Measurements from ENCODE around the gene RPAP3. TPM values are rescaled to one million over a fixed set of nuclear protein-coding genes. Genes with fewer than 3 reads are reported as not detected.

Gene RPAP3, protein sequence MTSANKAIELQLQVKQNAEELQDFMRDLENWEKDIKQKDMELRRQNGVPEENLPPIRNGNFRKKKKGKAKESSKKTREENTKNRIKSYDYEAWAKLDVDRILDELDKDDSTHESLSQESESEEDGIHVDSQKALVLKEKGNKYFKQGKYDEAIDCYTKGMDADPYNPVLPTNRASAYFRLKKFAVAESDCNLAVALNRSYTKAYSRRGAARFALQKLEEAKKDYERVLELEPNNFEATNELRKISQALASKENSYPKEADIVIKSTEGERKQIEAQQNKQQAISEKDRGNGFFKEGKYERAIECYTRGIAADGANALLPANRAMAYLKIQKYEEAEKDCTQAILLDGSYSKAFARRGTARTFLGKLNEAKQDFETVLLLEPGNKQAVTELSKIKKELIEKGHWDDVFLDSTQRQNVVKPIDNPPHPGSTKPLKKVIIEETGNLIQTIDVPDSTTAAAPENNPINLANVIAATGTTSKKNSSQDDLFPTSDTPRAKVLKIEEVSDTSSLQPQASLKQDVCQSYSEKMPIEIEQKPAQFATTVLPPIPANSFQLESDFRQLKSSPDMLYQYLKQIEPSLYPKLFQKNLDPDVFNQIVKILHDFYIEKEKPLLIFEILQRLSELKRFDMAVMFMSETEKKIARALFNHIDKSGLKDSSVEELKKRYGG
- total RNA-seq (2014; rRNA removed; shearing (Covaris generic); ENCODE audit: low replicate concordance), result 38.2 and 47.2 TPM in 2 replicates

DNA sequence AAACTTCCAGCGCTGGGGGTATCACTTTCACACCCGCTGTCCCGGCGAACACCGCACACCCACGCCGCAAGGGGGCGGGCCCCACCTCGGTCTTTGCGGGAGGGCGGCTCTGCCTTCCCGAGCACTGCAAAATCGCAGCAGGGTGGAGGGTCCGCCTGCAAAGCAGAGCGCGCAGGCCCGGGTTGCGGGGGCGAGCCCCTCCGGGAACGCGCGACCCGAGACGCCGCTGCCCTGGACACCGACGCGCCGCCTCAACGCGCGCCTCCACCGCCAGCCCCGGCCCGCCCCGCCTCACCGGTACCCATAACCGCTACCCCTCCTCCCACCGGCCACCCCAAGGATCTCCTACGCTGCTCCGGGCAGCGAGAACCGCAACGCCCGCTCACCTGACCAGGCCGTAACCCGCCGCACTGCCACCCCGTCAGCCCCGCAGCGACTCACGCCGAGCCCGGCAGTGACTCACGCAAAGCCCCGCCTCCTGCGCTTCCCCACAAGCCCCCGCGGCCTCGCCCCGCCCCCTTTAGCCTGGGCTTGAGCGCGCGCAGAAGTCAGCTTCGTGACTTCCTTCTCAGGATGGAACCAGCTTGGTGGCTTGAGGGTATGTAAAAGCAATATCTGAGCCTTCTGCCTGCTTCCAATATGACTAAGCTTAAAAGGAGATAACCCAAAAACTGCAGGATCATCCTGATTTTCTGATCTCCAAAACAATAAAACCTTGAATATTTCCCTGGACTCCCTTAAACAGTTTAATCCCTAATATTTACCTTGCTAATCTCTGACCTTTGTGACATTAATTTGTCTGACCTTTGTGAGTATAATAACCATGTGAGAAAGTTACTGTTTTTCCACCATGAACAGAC, at the start of gene RPAP3:
RPAP3 (minus strand) TSS at position 465 of the 860 bp plus-strand sequence. CDS start 3,190 bp downstream, outside the sequence.
- Histone ChIP-seq H3K36me3 (ENCODE audit: insufficient read depth, low read length) (peaks cover 21% of the 10 kb centered on the region; the same call in 1 of the 2 replicates), H4K20me1 (ENCODE audit: insufficient read depth, low read depth, low read length) (peaks cover 7% of the 10 kb centered on the region; the same call in 1 of the 2 replicates), H3K9me3 (ENCODE audit: low read length) (no peaks in the 10 kb centered on the region), H3K27me3 (ENCODE audit: low read length) (no peaks in the 10 kb centered on the region), H3K4me3 (ENCODE audit: low read length) (peak within 1 kb of the TSS; percentile 72), H2AFZ (ENCODE audit: low read length) (no peak within 1 kb of the TSS), H3K79me2 (ENCODE audit: low read length) (peaks cover 82% of the 10 kb centered on the region), H3K4me1 (ENCODE audit: low read length) (peaks cover 70% of the 10 kb centered on the region), H3K27ac (ENCODE audit: low read length) (peak within 1 kb of the TSS; percentile 90), H3K9me2 (replicated peaks; ENCODE audit: insufficient read depth, low read length) (no peaks in the 10 kb centered on the region), H3K4me2 (ENCODE audit: low read depth, low read length, poor library complexity, severe bottlenecking) (peak within 1 kb of the TSS; percentile 91), H3K9ac (ENCODE audit: low read length) (peak within 1 kb of the TSS; percentile 80)
- DNase-seq, result peak; percentile 99

DNA sequence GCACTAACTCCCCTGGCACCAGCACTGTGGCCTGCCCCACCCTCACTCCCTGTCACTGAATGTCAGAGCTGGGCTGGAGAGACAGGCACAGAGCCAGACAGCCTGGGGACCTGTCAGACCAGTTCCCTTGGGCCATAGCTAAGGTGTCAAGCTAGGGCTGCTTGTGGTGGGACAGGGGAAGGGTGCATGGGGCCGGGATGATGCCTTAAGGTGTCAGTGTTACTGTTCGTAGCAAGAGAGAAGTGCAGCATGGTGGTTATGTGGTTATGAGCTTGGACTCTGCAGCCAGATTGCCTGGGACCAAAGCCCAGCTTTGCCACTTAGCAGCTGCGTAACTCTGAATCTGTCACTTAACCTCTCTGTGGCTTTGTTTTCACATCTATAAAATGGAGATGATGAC, 49.1 kb upstream of the RPAP3 start:
- H3K36me3 ChIP-seq (ENCODE audit: insufficient read depth, low read length), result no peaks in the 10 kb centered on the region
- no peak overlapping the region for H3K27ac ChIP-seq (ENCODE audit: low read length)
- no peaks in the 10 kb centered on the region for H3K9me2 ChIP-seq (replicated peaks; ENCODE audit: insufficient read depth, low read length)
- H4K20me1 ChIP-seq (ENCODE audit: insufficient read depth, low read depth, low read length), result no peaks in the 10 kb centered on the region
- H3K9ac ChIP-seq (ENCODE audit: low read length), result no peak overlapping the region
- H3K4me3 ChIP-seq (ENCODE audit: low read length), result no peak overlapping the region
- H2AFZ ChIP-seq (ENCODE audit: low read length), result no peak overlapping the region
- no peaks in the 10 kb centered on the region for H3K9me3 ChIP-seq (ENCODE audit: low read length)
- H3K4me1 ChIP-seq (ENCODE audit: low read length), result peaks cover 45% of the 10 kb centered on the region
- H3K27me3 ChIP-seq (ENCODE audit: low read length), result no peaks in the 10 kb centered on the region
- no peaks in the 10 kb centered on the region for H3K79me2 ChIP-seq (ENCODE audit: low read length)
- H3K4me2 ChIP-seq (ENCODE audit: low read depth, low read length, poor library complexity, severe bottlenecking), result no peak overlapping the region
- no peak for DNase-seq

DNA sequence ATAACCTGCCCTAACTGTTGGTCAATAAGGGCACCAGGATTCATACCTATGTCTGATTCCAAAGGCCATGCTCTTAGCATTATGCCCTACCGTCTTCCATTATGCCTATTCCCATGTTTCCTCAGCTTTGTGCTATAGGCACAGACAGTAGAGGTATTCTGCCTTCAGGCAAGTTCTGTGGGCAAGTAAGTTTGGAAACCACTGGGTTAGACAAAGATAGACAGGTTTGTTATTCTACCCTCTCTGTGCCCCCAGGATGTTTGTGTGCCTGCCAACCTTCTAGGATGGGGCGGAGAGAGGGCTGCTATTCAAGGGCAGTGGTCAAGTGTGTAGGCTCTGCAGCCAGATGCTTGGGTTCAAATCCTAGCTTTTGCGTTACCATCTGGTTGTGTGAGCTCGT, 48.3 kb upstream of the RPAP3 start:
- no peak overlapping the region for H3K27ac ChIP-seq (ENCODE audit: low read length)
- H3K9me2 ChIP-seq (replicated peaks; ENCODE audit: insufficient read depth, low read length), result no peaks in the 10 kb centered on the region
- no peak for DNase-seq
- H3K36me3 ChIP-seq (ENCODE audit: insufficient read depth, low read length), result no peaks in the 10 kb centered on the region
- H3K27me3 ChIP-seq (ENCODE audit: low read length), result no peaks in the 10 kb centered on the region
- peak overlapping the region; percentile 30; the same call in 1 of the 2 replicates for H3K9ac ChIP-seq (ENCODE audit: low read length)
- H3K4me2 ChIP-seq (ENCODE audit: low read depth, low read length, poor library complexity, severe bottlenecking), result peak overlapping the region; percentile 53
- peak overlapping the region; percentile 2; the same call in 1 of the 2 replicates for H3K4me3 ChIP-seq (ENCODE audit: low read length)
- H2AFZ ChIP-seq (ENCODE audit: low read length), result no peak overlapping the region
- peaks cover 38% of the 10 kb centered on the region for H3K4me1 ChIP-seq (ENCODE audit: low read length)
- H3K9me3 ChIP-seq (ENCODE audit: low read length), result no peaks in the 10 kb centered on the region
- no peaks in the 10 kb centered on the region for H3K79me2 ChIP-seq (ENCODE audit: low read length)
- no peaks in the 10 kb centered on the region for H4K20me1 ChIP-seq (ENCODE audit: insufficient read depth, low read depth, low read length)

DNA sequence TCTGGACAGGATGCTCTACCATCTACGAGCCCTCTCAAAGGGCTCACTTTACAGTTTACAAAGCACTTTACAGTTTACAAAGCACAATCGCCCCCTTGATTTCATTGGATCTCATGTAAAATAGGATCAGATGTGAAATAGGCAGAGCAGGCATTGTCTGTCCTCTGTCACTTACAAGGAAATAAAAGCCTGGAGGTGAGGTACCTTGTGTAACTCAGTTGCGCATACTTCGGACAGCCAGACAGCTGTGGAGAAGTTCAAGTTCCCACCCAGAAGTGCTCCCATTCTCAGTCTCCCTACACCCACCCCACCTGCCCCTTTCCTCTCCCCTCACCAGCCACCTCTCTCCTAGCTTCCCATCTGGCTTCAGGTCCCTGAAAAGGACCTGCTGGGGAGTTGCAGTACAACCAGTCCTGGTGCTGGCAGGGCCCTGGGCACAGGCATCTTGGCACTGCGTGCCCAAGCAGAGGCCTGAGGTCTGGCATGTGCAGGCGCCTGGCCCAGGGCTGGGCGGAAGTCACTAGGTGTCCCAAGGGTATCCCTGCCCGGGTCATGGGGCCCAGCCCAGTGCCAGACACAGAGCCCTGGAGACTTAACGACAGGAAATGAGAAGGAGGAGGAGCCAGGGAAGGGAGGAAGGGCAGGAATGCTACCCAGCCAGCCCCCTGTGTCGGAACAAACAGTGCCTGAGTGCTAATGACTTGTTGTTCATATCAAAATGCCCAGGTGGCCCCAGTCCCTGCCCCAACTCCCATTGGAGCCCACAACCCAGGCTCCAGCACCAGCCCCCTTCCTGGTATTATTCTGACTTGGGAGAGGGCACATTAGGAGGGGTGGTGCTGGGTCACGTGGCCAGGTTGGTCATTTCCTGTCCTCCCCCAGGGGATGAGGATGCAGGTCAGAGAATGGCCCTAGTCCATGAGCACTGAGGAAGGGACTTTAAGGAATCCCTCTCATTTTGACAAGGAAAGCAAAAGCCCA, 47.5 kb upstream of the RPAP3 start:
- H2AFZ ChIP-seq (ENCODE audit: low read length), result peak overlapping the region; percentile 29; the same call in 1 of the 2 replicates
- no peak overlapping the region for H3K27ac ChIP-seq (ENCODE audit: low read length)
- H3K9me2 ChIP-seq (replicated peaks; ENCODE audit: insufficient read depth, low read length), result no peaks in the 10 kb centered on the region
- H3K4me2 ChIP-seq (ENCODE audit: low read depth, low read length, poor library complexity, severe bottlenecking), result peak overlapping the region; percentile 53
- H3K36me3 ChIP-seq (ENCODE audit: insufficient read depth, low read length), result no peaks in the 10 kb centered on the region
- peak; percentile 87 for DNase-seq
- no peaks in the 10 kb centered on the region for H3K79me2 ChIP-seq (ENCODE audit: low read length)
- H3K27me3 ChIP-seq (ENCODE audit: low read length), result no peaks in the 10 kb centered on the region
- H3K9ac ChIP-seq (ENCODE audit: low read length), result peak overlapping the region; percentile 30
- H3K4me3 ChIP-seq (ENCODE audit: low read length), result peak overlapping the region; percentile 2; the same call in 1 of the 2 replicates
- peaks cover 30% of the 10 kb centered on the region for H3K4me1 ChIP-seq (ENCODE audit: low read length)
- H4K20me1 ChIP-seq (ENCODE audit: insufficient read depth, low read depth, low read length), result no peaks in the 10 kb centered on the region
- no peaks in the 10 kb centered on the region for H3K9me3 ChIP-seq (ENCODE audit: low read length)

DNA sequence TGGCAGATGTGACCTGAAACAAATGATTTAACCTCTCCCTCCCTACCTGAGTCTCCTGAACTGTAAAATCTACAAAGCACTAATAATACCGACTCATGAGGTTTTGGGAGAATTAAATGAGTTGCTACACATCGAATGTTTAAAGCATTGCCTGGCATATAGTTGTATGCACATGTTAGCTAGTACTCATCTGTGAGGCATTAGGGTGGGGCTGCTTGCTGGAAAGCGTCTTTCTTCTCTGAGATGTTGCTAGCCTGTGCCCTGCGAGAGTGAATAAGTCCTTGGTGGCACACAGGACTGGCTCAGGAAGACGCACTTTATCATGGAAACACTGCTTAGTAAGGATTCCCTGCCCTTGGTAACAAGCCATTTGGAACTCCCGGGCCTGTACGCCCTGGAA, 46.7 kb upstream of the RPAP3 start:
- Histone ChIP-seq H3K9ac (ENCODE audit: low read length) (no peak overlapping the region), H3K27me3 (ENCODE audit: low read length) (no peaks in the 10 kb centered on the region), H3K4me1 (ENCODE audit: low read length) (peaks cover 29% of the 10 kb centered on the region), H2AFZ (ENCODE audit: low read length) (no peak overlapping the region), H3K4me3 (ENCODE audit: low read length) (no peak overlapping the region), H3K9me3 (ENCODE audit: low read length) (no peaks in the 10 kb centered on the region), H3K27ac (ENCODE audit: low read length) (no peak overlapping the region), H3K4me2 (ENCODE audit: low read depth, low read length, poor library complexity, severe bottlenecking) (no peak overlapping the region), H3K36me3 (ENCODE audit: insufficient read depth, low read length) (no peaks in the 10 kb centered on the region), H4K20me1 (ENCODE audit: insufficient read depth, low read depth, low read length) (no peaks in the 10 kb centered on the region), H3K9me2 (replicated peaks; ENCODE audit: insufficient read depth, low read length) (no peaks in the 10 kb centered on the region), H3K79me2 (ENCODE audit: low read length) (no peaks in the 10 kb centered on the region)
- DNase-seq, result no peak

DNA sequence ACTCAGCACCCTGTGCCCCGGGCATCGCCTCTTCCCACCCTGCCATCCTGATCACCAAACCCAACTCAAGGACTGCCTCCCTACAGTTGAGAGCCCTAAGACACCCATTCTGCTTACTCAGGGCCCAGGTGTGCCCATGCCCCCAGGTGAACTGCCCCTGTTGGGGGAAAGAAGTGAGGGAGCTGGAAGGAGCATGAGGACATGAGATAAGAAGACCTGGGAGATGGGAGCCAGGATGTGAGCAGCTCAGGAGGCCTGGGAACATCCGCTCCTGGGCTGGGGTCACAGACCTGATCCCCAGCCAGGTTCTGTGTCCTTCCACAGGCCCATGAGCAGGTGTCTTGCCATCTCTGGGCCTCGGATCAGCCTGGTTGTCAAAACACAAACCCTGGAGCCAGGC, 46.3 kb upstream of the RPAP3 start:
- no peaks in the 10 kb centered on the region for H4K20me1 ChIP-seq (ENCODE audit: insufficient read depth, low read depth, low read length)
- H3K9me2 ChIP-seq (replicated peaks; ENCODE audit: insufficient read depth, low read length), result no peaks in the 10 kb centered on the region
- H3K9me3 ChIP-seq (ENCODE audit: low read length), result no peaks in the 10 kb centered on the region
- DNase-seq, result no peak
- H3K9ac ChIP-seq (ENCODE audit: low read length), result no peak overlapping the region
- no peak overlapping the region for H3K4me2 ChIP-seq (ENCODE audit: low read depth, low read length, poor library complexity, severe bottlenecking)
- H3K4me1 ChIP-seq (ENCODE audit: low read length), result peaks cover 33% of the 10 kb centered on the region
- no peak overlapping the region for H3K4me3 ChIP-seq (ENCODE audit: low read length)
- no peak overlapping the region for H2AFZ ChIP-seq (ENCODE audit: low read length)
- H3K36me3 ChIP-seq (ENCODE audit: insufficient read depth, low read length), result no peaks in the 10 kb centered on the region
- H3K79me2 ChIP-seq (ENCODE audit: low read length), result no peaks in the 10 kb centered on the region
- H3K27me3 ChIP-seq (ENCODE audit: low read length), result no peaks in the 10 kb centered on the region
- no peak overlapping the region for H3K27ac ChIP-seq (ENCODE audit: low read length)

DNA sequence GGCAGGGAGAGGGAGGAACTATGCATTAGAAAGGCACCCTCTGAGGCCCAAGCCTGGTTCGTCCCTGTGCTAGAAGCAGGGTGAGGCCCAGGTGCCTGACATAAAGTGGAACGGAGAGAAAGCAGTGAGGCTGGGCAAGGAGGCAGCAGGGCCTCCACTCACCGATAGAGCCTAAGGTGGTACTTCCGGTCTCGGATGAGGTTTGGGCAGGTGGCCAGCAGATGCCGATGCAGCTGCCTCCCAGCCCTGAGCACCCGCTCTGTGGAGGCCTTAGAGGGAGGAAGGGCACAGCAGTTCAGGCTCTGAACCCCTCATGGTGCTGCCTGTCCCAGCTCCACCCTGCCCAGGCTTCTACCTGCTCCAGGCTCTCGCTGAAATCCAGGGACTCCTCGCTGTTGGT, 45.7 kb upstream of the RPAP3 start:
- H3K9me3 ChIP-seq (ENCODE audit: low read length), result no peaks in the 10 kb centered on the region
- H4K20me1 ChIP-seq (ENCODE audit: insufficient read depth, low read depth, low read length), result no peaks in the 10 kb centered on the region
- H3K27me3 ChIP-seq (ENCODE audit: low read length), result no peaks in the 10 kb centered on the region
- H3K4me3 ChIP-seq (ENCODE audit: low read length), result no peak overlapping the region
- H3K27ac ChIP-seq (ENCODE audit: low read length), result no peak overlapping the region
- no peaks in the 10 kb centered on the region for H3K36me3 ChIP-seq (ENCODE audit: insufficient read depth, low read length)
- H3K4me1 ChIP-seq (ENCODE audit: low read length), result peaks cover 38% of the 10 kb centered on the region
- H3K9ac ChIP-seq (ENCODE audit: low read length), result no peak overlapping the region
- no peaks in the 10 kb centered on the region for H3K9me2 ChIP-seq (replicated peaks; ENCODE audit: insufficient read depth, low read length)
- no peak overlapping the region for H2AFZ ChIP-seq (ENCODE audit: low read length)
- no peak for DNase-seq
- no peaks in the 10 kb centered on the region for H3K79me2 ChIP-seq (ENCODE audit: low read length)
- no peak overlapping the region for H3K4me2 ChIP-seq (ENCODE audit: low read depth, low read length, poor library complexity, severe bottlenecking)

Data from Karpas-422 (cell line).